Prostate gland (tissue), 2 donors: ENCODE data around the gene NEURL1. TPM values are rescaled to one million over a fixed set of nuclear protein-coding genes. Genes with fewer than 3 reads are reported as not detected.

Experiments used
- DNase-seq: peaks from one replicate; pipeline ENCODE4 v3.0.0-alpha.2; 2019; ENCODE audit warnings: low spot score
- H3K27ac ChIP-seq, 2 donors: fragments of 200-600 bp; sonication (generic); 2 replicates each; pipeline ENCODE4 v1.5.1; 2017 to 2019
- H3K27me3 ChIP-seq: fragments of 200-600 bp; sonication (generic); replicated peaks from 2 replicates; pipeline ENCODE4 v1.5.1; 2019; ENCODE audit not compliant: insufficient read depth
- H3K36me3 ChIP-seq, 2 donors: fragments of 200-600 bp; sonication (generic); 1 replicate in 1 of 2; 2 replicates in 1 of 2; pipeline versions ENCODE4 v1.5.1 to v1.8.1; 2017 to 2019
- H3K4me1 ChIP-seq: fragments of 200-600 bp; sonication (generic); replicated peaks from 2 replicates; pipeline ENCODE4 v1.5.1; 2019
- H3K4me3 ChIP-seq, 2 donors: fragments of 200-600 bp; sonication (generic); 2 replicates each; pipeline ENCODE4 v1.5.1; 2017 to 2019
- H3K9me3 ChIP-seq: fragments of 200-600 bp; sonication (generic); 2 replicates; pipeline ENCODE4 v1.5.1; 2017
- CTCF ChIP-seq, 4 experiments: fragments of 200-600 bp in 2 of 4; fragments of 450-650 bp in 2 of 4; sonication (generic) in 2 of 4; IDR thresholded peaks; 1 replicate in 3 of 4; 2 replicates in 1 of 4; pipeline ENCODE4 v1.5.1; 2016 to 2019; ENCODE audit warnings: antibody characterized with exemption in 4 of 4, mild to moderate bottlenecking in 2 of 4, moderate library complexity in 2 of 4
- POLR2A ChIP-seq: fragments of 450-650 bp; IDR thresholded peaks from one replicate; pipeline ENCODE4 v1.6.1; 2016; ENCODE audit warnings: antibody characterized with exemption, mild to moderate bottlenecking
- POLR2AphosphoS5 ChIP-seq: sonication (generic); formaldehyde crosslinking; IDR thresholded peaks from one replicate; pipeline ENCODE4 v1.6.1; 2017; ENCODE audit warnings: antibody characterized with exemption
- WGBS: methylation state at CpG from one replicate; pipeline ENCODE4 v1.1.5; 2018; 5-methylcytosine and 5-hydroxymethylcytosine counted together
- intact Hi-C: fragments of 100-400 bp; cut with DNase I; formaldehyde crosslinking; loops from one replicate; pipeline ENCODE4 v1.14.2; 2022
- total RNA-seq, 2 donors: library from RNA; depleted of rRNA; stranded (reverse); fragments of >200 nt; gene quantifications; one replicate each; pipeline ENCODE4 v1.1.0, GENCODE V29; 2016

Gene NEURL1
- total RNA-seq, 2 donors from 2014 or later = 0.96 to 10.5 TPM

GRCh38 chr10:103581499-103581898, 88.0 kb downstream of the NEURL1 start:
- Histone ChIP-seq H3K4me3 (no peak overlapping the region), H3K4me1 (no peaks in the 10 kb centered on the region), H3K27me3 (no peaks in the 10 kb centered on the region), H3K9me3 (no peaks in the 10 kb centered on the region), H3K36me3 (no peaks in the 10 kb centered on the region), H3K27ac (no peak overlapping the region)
- TF ChIP-seq CTCF (IDR thresholded peaks at IDR 0.05) (no peak), POLR2AphosphoS5 (no peak), POLR2A (no peak)
- intact Hi-C loops = no loop called here
- DNase-seq = no peak

GRCh38 chr10:103582331-103583123, 89.0 kb downstream of the NEURL1 start:
- Histone ChIP-seq H3K4me3 (no peak overlapping the region), H3K4me1 (no peaks in the 10 kb centered on the region), H3K36me3 (no peaks in the 10 kb centered on the region), H3K27me3 (no peaks in the 10 kb centered on the region), H3K27ac (no peak overlapping the region), H3K9me3 (no peaks in the 10 kb centered on the region)
- TF ChIP-seq CTCF (IDR thresholded peaks at IDR 0.05) (no peak), POLR2AphosphoS5 (no peak), POLR2A (no peak)
- intact Hi-C loops = no loop called here
- DNase-seq = no peak
- WGBS = 84% methylated on average over 13 of the region's 13 CpGs

- Histone ChIP-seq H3K9me3 (no peaks in the 10 kb centered on the region), H3K4me3 (peak overlapping the region in 1 of 2 donors; percentile 33), H3K27me3 (no peaks in the 10 kb centered on the region), H3K4me1 (no peaks in the 10 kb centered on the region), H3K36me3 (no peaks in the 10 kb centered on the region), H3K27ac (no peak overlapping the region)
- TF ChIP-seq CTCF (IDR thresholded peaks at IDR 0.05) (no peak), POLR2A (no peak), POLR2AphosphoS5 (no peak)
- WGBS = 87% methylated on average over 8 of the region's 8 CpGs
- intact Hi-C loops = no loop called here
- DNase-seq = no peak
Observed at GRCh38 chr10:103583871-103584215, 90.3 kb downstream of the NEURL1 start.

- 13% methylated on average over 47 of the region's 111 CpGs for WGBS
- no peaks in the 10 kb centered on the region for H3K36me3 ChIP-seq
- H3K27me3 ChIP-seq = no peaks in the 10 kb centered on the region
- no peak for DNase-seq
- H3K9me3 ChIP-seq = no peaks in the 10 kb centered on the region
- H3K27ac ChIP-seq = no peak overlapping the region
- TF ChIP-seq POLR2A (no peak), POLR2AphosphoS5 (no peak), CTCF (IDR thresholded peaks at IDR 0.05) (no peak)
- intact Hi-C loops = no loop called here
- H3K4me1 ChIP-seq = no peaks in the 10 kb centered on the region
- peak overlapping the region; percentile 18 to 33 for H3K4me3 ChIP-seq
Observed at GRCh38 chr10:103584216-103585010, 90.9 kb downstream of the NEURL1 start.
